HepG2 (cell line): Measurements from ENCODE around the gene OPRL1. TPM values are rescaled to one million over a fixed set of nuclear protein-coding genes. Genes with fewer than 3 reads are reported as not detected.

Experiments used
- ARNT ChIP-seq: fragments of 450-650 bp; IDR thresholded peaks from 2 replicates; pipeline ENCODE4 v1.6.1; 2017
- ATF3 ChIP-seq: sonication (generic); formaldehyde crosslinking; IDR thresholded peaks from 2 replicates; pipeline ENCODE4 v1.4.0; 2020; ENCODE audit warnings: missing genetic modification reagents
- CENPT ChIP-seq: sonication (generic); formaldehyde crosslinking; IDR thresholded peaks from 2 replicates; pipeline ENCODE4 v1.8.0; 2022; ENCODE audit warnings: low read depth, mild to moderate bottlenecking, moderate library complexity, missing genetic modification reagents
- EP300 ChIP-seq, 3 experiments: sonication (generic) in 1 of 3; formaldehyde crosslinking in 1 of 3; IDR thresholded peaks; 2 replicates each; pipeline versions ENCODE4 v1.5.1 to v1.6.1; 2011 to 2020; ENCODE audit warnings: low read depth in 2 of 3, low read length in 2 of 3, borderline replicate concordance in 1 of 3, improper control_type of control experiment in 1 of 3, mild to moderate bottlenecking in 1 of 3, missing genetic modification reagents in 1 of 3, moderate library complexity in 1 of 3
- ESRRA ChIP-seq: sonication (generic); formaldehyde crosslinking; IDR thresholded peaks from 2 replicates; pipeline ENCODE4 v1.5.1; 2020; ENCODE audit warnings: mild to moderate bottlenecking, low read depth, missing genetic modification reagents
- KDM5A ChIP-seq: fragments of 200-600 bp; sonication (generic); IDR thresholded peaks from 2 replicates; pipeline ENCODE4 v1.7.0; 2018; ENCODE audit warnings: antibody characterized with exemption, mild to moderate bottlenecking, low read length, borderline replicate concordance
- KDM6A ChIP-seq: IDR thresholded peaks from 2 replicates; pipeline ENCODE4 v1.6.1; 2016; ENCODE audit warnings: low read depth
- MAF1 ChIP-seq: sonication (generic); formaldehyde crosslinking; IDR thresholded peaks from 2 replicates; pipeline ENCODE4 v1.5.0; 2020; ENCODE audit warnings: missing genetic modification reagents, borderline replicate concordance
- MED1 ChIP-seq: sonication (generic); formaldehyde crosslinking; IDR thresholded peaks from 2 replicates; pipeline ENCODE4 v1.4.0; 2020; ENCODE audit warnings: missing genetic modification reagents
- PHF21A ChIP-seq: sonication (generic); formaldehyde crosslinking; IDR thresholded peaks from 2 replicates; pipeline ENCODE4 v1.5.0; 2020; ENCODE audit warnings: mild to moderate bottlenecking, missing genetic modification reagents
- PRMT3 ChIP-seq: sonication (generic); formaldehyde crosslinking; IDR thresholded peaks from 2 replicates; pipeline ENCODE4 v1.8.1; 2022; ENCODE audit warnings: low read depth, mild to moderate bottlenecking, moderate library complexity, missing genetic modification reagents, borderline replicate concordance
- RXRA ChIP-seq: sonication (generic); formaldehyde crosslinking; IDR thresholded peaks from 2 replicates; pipeline ENCODE4 v1.5.1; 2020; ENCODE audit warnings: missing genetic modification reagents
- SCMH1 ChIP-seq: sonication (generic); formaldehyde crosslinking; IDR thresholded peaks from 2 replicates; pipeline ENCODE4 v1.9.0; 2021; ENCODE audit warnings: missing genetic modification reagents, mild to moderate bottlenecking, borderline replicate concordance
- SOX5 ChIP-seq: IDR thresholded peaks from 2 replicates; pipeline ENCODE4 v1.6.1; 2016; ENCODE audit warnings: borderline replicate concordance
- SPEN ChIP-seq: sonication (generic); formaldehyde crosslinking; IDR thresholded peaks from 2 replicates; pipeline ENCODE4 v1.5.1; 2020; ENCODE audit warnings: low read depth, mild to moderate bottlenecking, missing genetic modification reagents
- THAP9 ChIP-seq: sonication (generic); formaldehyde crosslinking; IDR thresholded peaks from 2 replicates; pipeline ENCODE4; 2020; ENCODE audit warnings: missing genetic modification reagents, mild to moderate bottlenecking, borderline replicate concordance
- XRCC5 ChIP-seq: fragments of 200-400 bp; formaldehyde crosslinking; optimal IDR thresholded peaks from 2 replicates; pipeline ENCODE3; 2017; ENCODE audit warnings: mild to moderate bottlenecking, low read length
- ZFP1 ChIP-seq: IDR thresholded peaks from 2 replicates; pipeline ENCODE4 v1.6.1; 2016
- ZNF136 ChIP-seq: sonication (generic); formaldehyde crosslinking; IDR thresholded peaks from 2 replicates; pipeline ENCODE4 v1.8.1; 2022; ENCODE audit warnings: low read depth, mild to moderate bottlenecking, moderate library complexity, missing genetic modification reagents
- ZNF367 ChIP-seq: sonication (generic); formaldehyde crosslinking; IDR thresholded peaks from 2 replicates; pipeline ENCODE4 v1.4.0; 2020; ENCODE audit warnings: missing genetic modification reagents, borderline replicate concordance
- ZNF501 ChIP-seq: sonication (generic); formaldehyde crosslinking; IDR thresholded peaks from 2 replicates; pipeline ENCODE4 v1.5.1; 2020; ENCODE audit warnings: mild to moderate bottlenecking, moderate library complexity, missing genetic modification reagents
- ZNF7 ChIP-seq: IDR thresholded peaks from 2 replicates; pipeline ENCODE4 v1.6.1; 2016; ENCODE audit warnings: missing biosample characterization, missing genetic modification reagents
- ZNF768 ChIP-seq: sonication (generic); formaldehyde crosslinking; IDR thresholded peaks from 2 replicates; pipeline ENCODE4 v1.4.0; 2020; ENCODE audit warnings: missing genetic modification reagents
- ZNF781 ChIP-seq: sonication (generic); formaldehyde crosslinking; IDR thresholded peaks from 2 replicates; pipeline ENCODE4 v1.5.1; 2020; ENCODE audit warnings: borderline replicate concordance, mild to moderate bottlenecking, missing genetic modification reagents; ENCODE audit errors: not compliant biosample characterization
- ZNF792 ChIP-seq: IDR thresholded peaks from 2 replicates; pipeline ENCODE4 v1.6.1; 2016
- polyA plus RNA-seq, 8 experiments: library from polyadenylated mRNA; depleted of rRNA in 3 of 8; stranded (reverse) in 7 of 8; unstranded in 1 of 8; fragments of >200 nt; fragmentation: Illumina TruSeq in 4 of 8; extraction: Trizol in 4 of 8; gene quantifications; 2 replicates each; pipeline versions ENCODE4 v1.2.1 to v1.2.3, GENCODE V29; 2011 to 2016; ENCODE audit warnings: low read depth in 4 of 8, missing spikeins in 1 of 8, mixed read lengths in 1 of 8; ENCODE audit not compliant: insufficient read depth in 1 of 8
- total RNA-seq, 5 experiments: library from RNA; depleted of rRNA; stranded (reverse); fragments of >200 nt; fragmentation: Illumina TruSeq; extraction: Trizol; gene quantifications; 2 replicates each; pipeline ENCODE4 v1.2.3, GENCODE V29; 2016; ENCODE audit warnings: low read depth in 1 of 5

The OPRL1 gene
- total and polyA plus RNA-seq, 2 of the 13 experiments (the other 11 are each of a cell fraction or from before 2014, with no cell fraction given), result 0.35 to 0.71 TPM

- TF ChIP-seq SPEN (CRISPR knock-in tag), result peak; percentile 26; the same call in 1 of the 2 replicates
- TF ChIP-seq RXRA (CRISPR knock-in tag), result peak; percentile 76; the same call in 1 of the 2 replicates
- TF ChIP-seq ZNF781 (CRISPR knock-in tag), result no peak
- peak; percentile 80; the same call in 1 of the 2 replicates for TF ChIP-seq THAP9
- TF ChIP-seq ARNT, result no peak
- no peak for TF ChIP-seq ATF3
- no peak for TF ChIP-seq KDM5A
- TF ChIP-seq SCMH1 (CRISPR knock-in tag), result no peak
- no peak; the same call in 1 of the 2 replicates for TF ChIP-seq PHF21A (CRISPR knock-in tag)
- TF ChIP-seq XRCC5, result peak; percentile 85
- peak; percentile 49; the same call in 1 of the 2 replicates for TF ChIP-seq ZNF792 (CRISPR knock-in tag)
- no peak for TF ChIP-seq ZNF7 (CRISPR knock-in tag)
- TF ChIP-seq EP300 (IDR thresholded peaks at IDR 0.05; ENCODE audit: low read depth in 2 of 2, low read length in 2 of 2), result no peak
- peak; percentile 39; the same call in 1 of the 2 replicates for TF ChIP-seq EP300 (CRISPR knock-in tag; IDR thresholded peaks at IDR 0.05; ENCODE audit: borderline replicate concordance)
- TF ChIP-seq MAF1 (CRISPR knock-in tag), result no peak
- TF ChIP-seq ZNF768, result no peak
- TF ChIP-seq KDM6A (CRISPR knock-in tag), result no peak
- TF ChIP-seq ZNF136 (CRISPR knock-in tag), result no peak
- TF ChIP-seq PRMT3 (CRISPR knock-in tag), result no peak
- TF ChIP-seq CENPT (CRISPR knock-in tag), result peak; percentile 58; the same call in 1 of the 2 replicates
- no peak for TF ChIP-seq ZNF367 (CRISPR knock-in tag)
- peak; percentile 61 for TF ChIP-seq MED1
- 0 out of 2 replicates have a peak, but pooled peaks have one; percentile 25 for TF ChIP-seq ESRRA (CRISPR knock-in tag)
- peak; percentile 46 for TF ChIP-seq SOX5
- 0 out of 2 replicates have a peak, but pooled peaks have one; percentile 61 for TF ChIP-seq ZNF501 (CRISPR knock-in tag)
- TF ChIP-seq ZFP1 (CRISPR knock-in tag), result no peak
Observed at GRCh38 chr20:64052987-64053840, 26.7 kb upstream of the OPRL1 start (continued).
